ENCODE measurements around the gene SIGLEC14.

SIGLEC14 gene

GRCh38 chr19:51688671-51689571, 42.3 kb upstream of the SIGLEC14 start:
- Histone ChIP-seq H3K4ac (ENCODE audit: low read depth in 1 of 2, low read length in 2 of 2) (peak overlapping the region; percentile 77 to 84), H3K23ac (ENCODE audit: low read length in 2 of 2) (peak overlapping the region in 1 of 2 experiments; percentile 57), H3K79me1 (replicated peaks; ENCODE audit: low read length, poor library complexity, severe bottlenecking) (peaks cover 7% of the 10 kb centered on the region), H3K4me2 (ENCODE audit: low read length, poor library complexity, severe bottlenecking) (peak overlapping the region; percentile 69), H2BK5ac (ENCODE audit: low read depth, low read length, poor library complexity, severe bottlenecking) (peak overlapping the region; percentile 90), H2AFZ (ENCODE audit: low read depth, low read length) (no peak overlapping the region), H2BK12ac (ENCODE audit: low read length in 2 of 2) (peak overlapping the region in 1 of 2 experiments; percentile 19), H3K18ac (ENCODE audit: low read depth in 1 of 2, low read length in 2 of 2) (peak overlapping the region; percentile 78 to 95), H3K36me3 (ENCODE audit: control insufficient read depth in 1 of 2, insufficient read depth in 2 of 2, low read depth in 1 of 2, low read length in 2 of 2) (peaks cover 12 to 22% of the 10 kb centered on the region in 2 experiments), H3K4me3 (ENCODE audit: insufficient read depth in 1 of 2, low read depth in 1 of 2, low read length in 2 of 2) (peak overlapping the region; percentile 72 to 98), H3K4me1 (ENCODE audit: control insufficient read depth, insufficient read depth, low read depth, low read length) (peaks cover 29% of the 10 kb centered on the region), H2AK5ac (ENCODE audit: low read length, severe bottlenecking) (no peak overlapping the region), H3K9ac (ENCODE audit: low read length) (peak overlapping the region; percentile 99), H3K14ac (ENCODE audit: low read length in 2 of 2) (peak overlapping the region in 1 of 2 experiments; percentile 2), H3K27ac (ENCODE audit: low read length, poor library complexity, severe bottlenecking) (peak overlapping the region; percentile 85), H4K8ac (ENCODE audit: low read length) (peak overlapping the region; percentile 72), H2BK120ac (ENCODE audit: low read depth, low read length) (peak overlapping the region; percentile 99), H2BK15ac (ENCODE audit: low read depth, poor library complexity, severe bottlenecking) (no peak overlapping the region), H3K9me3 (ENCODE audit: control insufficient read depth, low read length) (no peaks in the 10 kb centered on the region), H4K91ac (ENCODE audit: low read length) (peak overlapping the region; percentile 87), H3K27me3 (ENCODE audit: control insufficient read depth in 1 of 2, insufficient read depth in 1 of 2, low read length in 2 of 2) (no peaks in the 10 kb centered on the region)
- 2% methylated on average over 32 of the region's 63 CpGs for WGBS
- peak; percentile 98 for DNase-seq

DNA sequence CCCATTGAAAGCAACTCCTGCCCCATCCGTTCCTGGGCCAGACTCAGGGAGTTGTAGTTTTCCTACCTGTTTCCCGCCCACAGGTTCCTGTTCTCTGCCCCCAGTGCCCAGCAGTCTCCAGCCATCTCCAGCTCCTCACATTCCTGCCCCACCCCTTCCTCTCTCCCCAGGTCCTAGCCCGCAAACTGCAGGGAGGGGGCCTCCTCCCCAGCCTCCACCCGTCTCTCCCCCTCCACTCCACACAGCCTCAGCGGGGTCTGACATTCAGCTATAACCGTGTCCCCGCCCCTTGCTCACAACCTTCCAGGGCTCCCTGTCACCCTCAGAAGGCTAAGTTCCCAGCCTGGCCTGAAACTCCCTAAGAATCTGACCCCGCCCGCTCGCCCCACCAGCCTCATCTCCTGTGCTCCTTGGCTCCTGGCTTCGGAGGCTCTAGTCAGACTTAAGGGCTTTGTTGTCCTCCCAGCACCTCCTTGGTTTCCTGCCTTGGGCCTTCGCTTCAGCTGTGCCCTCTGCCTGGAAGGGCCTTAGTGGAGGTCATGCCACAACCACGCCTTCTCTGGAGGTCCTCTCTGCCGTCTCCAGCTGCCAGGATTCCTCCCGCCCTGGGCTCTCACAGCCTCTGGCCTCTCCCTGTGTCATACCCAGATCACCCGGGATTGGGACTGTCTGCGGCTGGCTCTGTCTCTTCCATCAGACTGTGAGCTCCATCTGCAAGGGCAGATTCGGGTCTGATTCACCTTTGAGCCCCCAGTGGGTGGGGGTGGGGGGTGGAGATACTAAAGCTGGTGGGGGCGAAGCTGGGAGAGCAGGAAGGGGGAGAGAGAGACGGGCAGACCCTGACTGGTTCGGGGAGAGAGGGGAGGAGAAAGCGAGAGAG, 41.4 kb upstream of the SIGLEC14 start:
- Histone ChIP-seq H3K4me2 (ENCODE audit: low read length, poor library complexity, severe bottlenecking) (peak overlapping the region; percentile 69), H3K79me1 (replicated peaks; ENCODE audit: low read length, poor library complexity, severe bottlenecking) (peaks cover 7% of the 10 kb centered on the region), H3K4ac (ENCODE audit: low read depth in 1 of 2, low read length in 2 of 2) (peak overlapping the region; percentile 16 to 71), H3K23ac (ENCODE audit: low read length in 2 of 2) (peak overlapping the region in 1 of 2 experiments; percentile 97), H2BK15ac (ENCODE audit: low read depth, poor library complexity, severe bottlenecking) (peak overlapping the region; percentile 66), H2BK120ac (ENCODE audit: low read depth, low read length) (no peak overlapping the region), H3K14ac (ENCODE audit: low read length in 2 of 2) (peak overlapping the region in 1 of 2 experiments; percentile 26), H2AK5ac (ENCODE audit: low read length, severe bottlenecking) (no peak overlapping the region), H3K27me3 (ENCODE audit: control insufficient read depth in 1 of 2, insufficient read depth in 1 of 2, low read length in 2 of 2) (no peaks in the 10 kb centered on the region), H3K4me3 (ENCODE audit: insufficient read depth in 1 of 2, low read depth in 1 of 2, low read length in 2 of 2) (peak overlapping the region; percentile 49 to 91), H3K18ac (ENCODE audit: low read depth in 1 of 2, low read length in 2 of 2) (peak overlapping the region; percentile 21 to 58), H4K91ac (ENCODE audit: low read length) (peak overlapping the region; percentile 12), H2AFZ (ENCODE audit: low read depth, low read length) (no peak overlapping the region), H3K4me1 (ENCODE audit: control insufficient read depth, insufficient read depth, low read depth, low read length) (peaks cover 20% of the 10 kb centered on the region), H2BK5ac (ENCODE audit: low read depth, low read length, poor library complexity, severe bottlenecking) (peak overlapping the region; percentile 20), H2BK12ac (ENCODE audit: low read length in 2 of 2) (peak overlapping the region in 1 of 2 experiments; percentile 19), H3K36me3 (ENCODE audit: control insufficient read depth in 1 of 2, insufficient read depth in 2 of 2, low read depth in 1 of 2, low read length in 2 of 2) (peaks cover 3 to 13% of the 10 kb centered on the region in 2 experiments), H4K8ac (ENCODE audit: low read length) (peak overlapping the region; percentile 82), H3K27ac (ENCODE audit: low read length, poor library complexity, severe bottlenecking) (peak overlapping the region; percentile 64), H3K9me3 (ENCODE audit: control insufficient read depth, low read length) (no peaks in the 10 kb centered on the region), H3K9ac (ENCODE audit: low read length) (peak overlapping the region; percentile 93)
- DNase-seq, result peak; percentile 88
- whole genome bisulfite sequencing, result 1% methylated on average over 22 of the region's 22 CpGs

GRCh38 chr19:51686171-51686570, 39.5 kb upstream of the SIGLEC14 start:
- H3K14ac ChIP-seq (ENCODE audit: low read length in 2 of 2), result no peak overlapping the region
- peaks cover 8% of the 10 kb centered on the region for H3K4me1 ChIP-seq (ENCODE audit: control insufficient read depth, insufficient read depth, low read depth, low read length)
- no peak overlapping the region for H2AFZ ChIP-seq (ENCODE audit: low read depth, low read length)
- peak overlapping the region; percentile 40 for H3K9ac ChIP-seq (ENCODE audit: low read length)
- H2BK5ac ChIP-seq (ENCODE audit: low read depth, low read length, poor library complexity, severe bottlenecking), result no peak overlapping the region
- H4K91ac ChIP-seq (ENCODE audit: low read length), result no peak overlapping the region
- H3K9me3 ChIP-seq (ENCODE audit: control insufficient read depth, low read length), result no peaks in the 10 kb centered on the region
- no peak overlapping the region for H4K8ac ChIP-seq (ENCODE audit: low read length)
- H2BK12ac ChIP-seq (ENCODE audit: low read length in 2 of 2), result no peak overlapping the region
- H3K18ac ChIP-seq (ENCODE audit: low read depth in 1 of 2, low read length in 2 of 2), result no peak overlapping the region
- no peak overlapping the region for H3K4me2 ChIP-seq (ENCODE audit: low read length, poor library complexity, severe bottlenecking)
- H2BK120ac ChIP-seq (ENCODE audit: low read depth, low read length), result no peak overlapping the region
- no peaks in the 10 kb centered on the region for H3K27me3 ChIP-seq (ENCODE audit: control insufficient read depth in 1 of 2, insufficient read depth in 1 of 2, low read length in 2 of 2)
- peaks cover 7% of the 10 kb centered on the region for H3K79me1 ChIP-seq (replicated peaks; ENCODE audit: low read length, poor library complexity, severe bottlenecking)
- H3K4me3 ChIP-seq (ENCODE audit: insufficient read depth in 1 of 2, low read depth in 1 of 2, low read length in 2 of 2), result no peak overlapping the region
- no peak overlapping the region for H2BK15ac ChIP-seq (ENCODE audit: low read depth, poor library complexity, severe bottlenecking)
- H3K27ac ChIP-seq (ENCODE audit: low read length, poor library complexity, severe bottlenecking), result no peak overlapping the region
- 100% methylated on average over 1 of the region's 2 CpGs for WGBS
- H3K23ac ChIP-seq (ENCODE audit: low read length in 2 of 2), result no peak overlapping the region
- no peaks in the 10 kb centered on the region for H3K36me3 ChIP-seq (ENCODE audit: control insufficient read depth in 1 of 2, insufficient read depth in 2 of 2, low read depth in 1 of 2, low read length in 2 of 2)
- no peak overlapping the region for H2AK5ac ChIP-seq (ENCODE audit: low read length, severe bottlenecking)
- H3K4ac ChIP-seq (ENCODE audit: low read depth in 1 of 2, low read length in 2 of 2), result no peak overlapping the region
- DNase-seq, result peak; percentile 36
